Measurements from ENCODE around the gene TELO2. TPM values are rescaled to one million over a fixed set of nuclear protein-coding genes. Genes with fewer than 3 reads are reported as not detected.

TELO2 gene
- total RNA-seq, 1 donor from 2014 or later: 17.7 TPM

DNA sequence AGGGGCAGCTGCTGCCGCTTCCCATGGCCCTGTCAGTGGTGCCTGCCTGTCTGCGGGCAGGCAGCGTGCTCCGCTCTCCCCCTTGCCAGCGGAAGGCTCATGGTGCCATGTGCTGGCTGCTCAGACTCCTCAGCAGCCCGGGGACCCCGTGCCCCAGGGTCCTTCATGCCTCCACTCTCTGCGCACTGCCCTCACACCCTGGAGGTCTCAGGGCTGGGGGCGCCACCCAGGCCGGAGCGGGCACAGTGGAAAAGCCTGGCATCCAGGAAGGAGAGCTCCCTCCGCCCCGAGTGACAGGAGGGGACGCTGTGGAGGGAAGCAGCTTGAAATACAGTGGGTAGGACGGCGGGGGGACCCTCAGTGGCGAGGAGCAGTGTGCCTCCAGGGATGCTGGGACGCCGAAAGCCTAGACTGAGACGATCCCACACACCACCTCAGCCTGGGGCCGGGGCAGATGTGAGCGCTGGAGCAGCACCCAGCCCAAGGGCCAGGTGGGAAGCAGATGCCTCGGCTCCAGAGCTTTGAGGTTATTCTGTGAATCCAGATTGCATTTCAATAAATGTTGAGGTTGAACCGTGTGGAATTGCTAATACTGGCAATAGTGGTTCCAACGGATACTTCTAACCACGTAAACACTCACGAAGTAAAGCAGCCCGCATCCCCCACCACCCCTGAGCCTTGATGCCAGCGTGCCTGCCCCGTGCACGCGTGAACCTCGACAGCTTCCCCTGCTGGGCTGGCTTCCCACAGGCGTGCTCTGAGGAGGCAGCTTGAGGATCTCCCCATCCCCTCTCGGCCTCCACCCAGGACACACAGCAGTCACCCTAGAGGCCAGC, 46.8 kb downstream of the TELO2 start:
- intact Hi-C loops (cut with DNase I): loop anchor here (5.0 to 10.0 kb wide), 2 partner anchors 72 to 495 kb away; partner anchors contain the start of genes CRAMP1 and IFT140
- DNase-seq (ENCODE audit: low spot score): no peak

DNA sequence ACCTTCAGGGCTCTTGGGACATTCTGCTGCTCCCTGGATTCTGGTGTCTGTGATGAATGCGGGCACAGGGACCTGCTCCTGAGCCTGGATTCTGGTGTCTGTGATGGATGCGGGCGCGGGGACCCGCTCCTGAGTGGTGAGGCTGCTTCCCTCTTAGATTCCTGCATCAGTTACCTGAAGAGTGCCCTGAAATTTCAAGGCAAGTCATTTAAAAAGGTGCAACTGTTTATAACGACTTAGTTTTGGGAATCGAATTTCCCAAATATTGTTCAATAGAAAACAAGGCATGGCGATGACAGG, 47.3 kb downstream of the TELO2 start:
- DNase-seq (ENCODE audit: low spot score): no peak
- intact Hi-C loops (cut with DNase I): loop anchor here (10.0 kb wide), 1 partner anchor 494 kb away; no protein-coding TSS in a partner anchor

- intact Hi-C loops (cut with DNase I): loop anchor here (10.0 kb wide), 1 partner anchor 493 kb away; no protein-coding TSS in a partner anchor
- no peak for DNase-seq (ENCODE audit: low spot score)
Measured at GRCh38 chr16:1541293-1542165, 48.4 kb downstream of the TELO2 start.

- no peak for DNase-seq (ENCODE audit: low spot score)
- intact Hi-C loops (cut with DNase I): loop anchor here (10.0 kb wide), 1 partner anchor 493 kb away; no protein-coding TSS in a partner anchor
Measured at GRCh38 chr16:1542166-1542500, 49.0 kb downstream of the TELO2 start.

DNA sequence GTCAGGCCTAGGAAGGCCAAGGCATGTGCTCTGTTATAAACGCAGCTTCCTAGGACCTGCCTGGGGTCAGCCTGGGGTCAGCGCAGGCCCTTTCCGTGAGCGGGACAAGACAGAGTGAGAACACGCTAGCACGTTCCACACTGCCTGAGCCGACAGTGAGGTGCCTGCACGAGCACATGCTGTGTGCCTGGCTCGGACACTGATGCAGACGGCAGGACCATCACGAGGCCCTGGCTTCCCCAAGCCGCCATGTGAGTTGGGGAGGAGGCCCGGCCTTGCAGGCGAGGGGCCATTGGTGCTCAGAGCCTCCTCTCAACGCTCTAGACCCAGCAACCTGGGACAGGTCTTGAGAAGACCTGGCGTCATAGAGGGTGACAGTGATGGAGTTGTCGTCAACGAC, 49.4 kb downstream of the TELO2 start:
- no peak for DNase-seq (ENCODE audit: low spot score)
- intact Hi-C loops (cut with DNase I): loop anchor here (10.0 kb wide), 1 partner anchor 492 kb away; no protein-coding TSS in a partner anchor

DNA sequence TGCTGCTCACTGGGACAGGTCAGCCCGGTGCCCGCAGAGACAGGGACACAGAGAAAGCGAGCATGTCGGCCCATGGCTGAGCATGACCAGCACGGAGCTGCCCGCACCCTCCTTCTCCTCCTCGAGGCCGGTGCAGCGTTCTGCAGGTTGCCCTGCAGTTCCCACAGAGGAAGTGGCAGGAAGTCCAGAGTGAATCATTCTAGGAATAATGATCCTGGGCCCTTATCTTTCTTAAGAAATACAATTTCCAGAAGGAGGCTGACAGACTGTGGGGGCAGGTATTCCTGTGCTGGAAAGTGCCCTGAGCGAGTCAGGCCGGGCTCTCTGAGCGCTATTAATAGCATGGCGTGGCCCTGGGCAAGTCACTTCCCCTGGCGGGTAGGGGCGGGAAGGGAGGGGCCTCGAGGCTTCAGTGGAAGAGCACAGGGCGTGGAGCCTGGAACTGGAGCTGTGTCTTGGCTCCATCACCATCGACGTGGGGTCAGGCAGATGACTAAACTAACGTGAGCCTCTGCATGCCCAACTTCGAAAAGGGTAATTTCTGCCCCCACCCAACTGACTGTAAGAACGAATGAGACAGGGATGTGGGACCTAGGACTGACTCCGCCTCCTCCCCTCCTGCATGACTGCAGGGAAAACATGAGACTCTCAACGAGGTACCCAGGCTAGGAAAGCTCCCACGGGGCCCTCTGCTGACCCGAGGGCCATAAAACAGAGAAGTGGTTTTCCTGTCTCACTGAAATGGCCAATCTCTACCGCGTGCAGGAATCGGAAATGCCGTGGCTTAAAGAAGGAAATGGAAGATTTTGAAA, 50.1 kb downstream of the TELO2 start:
- DNase-seq (ENCODE audit: low spot score): peak; percentile 91
- intact Hi-C loops (cut with DNase I): loop anchor here (10.0 kb wide), 1 partner anchor 492 kb away; no protein-coding TSS in a partner anchor

GRCh38 chr16:1545044-1546040, 52.2 kb downstream of the TELO2 start:
- peak; percentile 89 for DNase-seq (ENCODE audit: low spot score)
- intact Hi-C loops (cut with DNase I): loop anchor here (10.0 kb wide), 1 partner anchor 489 kb away; no protein-coding TSS in a partner anchor

GRCh38 chr16:1546430-1546829, 53.3 kb downstream of the TELO2 start:
- intact Hi-C loops (cut with DNase I): loop anchor here (10.0 kb wide), 1 partner anchor 488 kb away; no protein-coding TSS in a partner anchor

GRCh38 chr16:1548233-1548632, 55.1 kb downstream of the TELO2 start:
- intact Hi-C loops (cut with DNase I): loop anchor here (2.0 to 10.0 kb wide), 2 partner anchors 15 to 487 kb away; partner anchors contain the start of gene TMEM204
- no peak for DNase-seq (ENCODE audit: low spot score)

More at GRCh38 chr16:1546430-1546829, 53.3 kb downstream of the TELO2 start:
- DNase-seq (ENCODE audit: low spot score): no peak

- intact Hi-C loops (cut with DNase I): loop anchor here (2.0 to 10.0 kb wide), 2 partner anchors 16 to 486 kb away; partner anchors contain the start of gene TMEM204
- DNase-seq (ENCODE audit: low spot score): no peak
Measured at GRCh38 chr16:1548727-1549126, 55.6 kb downstream of the TELO2 start.

DNA sequence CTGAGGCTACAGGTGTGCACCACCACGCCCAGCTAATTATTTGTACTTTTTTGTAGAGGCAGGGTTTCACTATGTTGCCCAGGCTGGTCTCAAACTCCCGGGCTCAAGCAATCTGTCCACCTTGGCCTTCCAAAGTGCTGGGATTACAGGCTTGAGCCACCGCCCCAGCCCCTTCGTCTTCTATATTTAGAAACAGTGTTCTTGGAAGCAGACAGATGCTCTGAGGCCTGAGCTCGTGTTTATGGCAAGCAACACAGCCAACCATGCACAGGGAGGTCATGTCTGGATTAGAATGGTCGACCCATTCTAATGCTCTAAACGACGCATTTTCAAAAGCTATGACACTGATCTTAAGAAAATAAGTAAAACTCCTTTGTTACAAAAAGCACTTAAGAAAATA, 56.9 kb downstream of the TELO2 start:
- intact Hi-C loops (cut with DNase I): loop anchor here (5.0 kb wide), 1 partner anchor 43 kb away; no protein-coding TSS in a partner anchor
- no peak for DNase-seq (ENCODE audit: low spot score)

DNA sequence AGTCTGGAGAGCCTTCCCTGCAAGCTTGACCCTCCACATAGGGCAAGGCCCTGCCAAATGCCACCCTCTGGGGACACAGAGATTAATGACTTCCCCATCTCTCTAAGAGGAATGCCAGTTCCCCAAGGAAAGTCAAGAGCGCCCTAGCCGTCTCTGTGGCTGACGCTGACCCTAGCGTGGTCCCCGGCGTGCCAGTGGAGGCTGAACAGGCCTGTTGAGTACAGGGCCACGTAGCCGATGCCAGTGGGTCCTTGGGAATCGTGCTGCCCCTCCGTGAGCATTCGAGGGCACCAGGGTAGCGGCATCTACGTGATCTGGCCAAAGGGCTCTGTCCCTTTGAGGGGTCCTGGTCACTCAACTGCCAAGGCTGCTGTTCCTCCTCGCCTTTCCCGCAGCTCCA, 57.5 kb downstream of the TELO2 start:
- intact Hi-C loops (cut with DNase I): loop anchor here (5.0 kb wide), 1 partner anchor 43 kb away; no protein-coding TSS in a partner anchor
- no peak for DNase-seq (ENCODE audit: low spot score)

- intact Hi-C loops (cut with DNase I): loop anchor here (5.0 kb wide), 1 partner anchor 44 kb away; no protein-coding TSS in a partner anchor
Measured at GRCh38 chr16:1551166-1551565, 58.0 kb downstream of the TELO2 start.

DNA sequence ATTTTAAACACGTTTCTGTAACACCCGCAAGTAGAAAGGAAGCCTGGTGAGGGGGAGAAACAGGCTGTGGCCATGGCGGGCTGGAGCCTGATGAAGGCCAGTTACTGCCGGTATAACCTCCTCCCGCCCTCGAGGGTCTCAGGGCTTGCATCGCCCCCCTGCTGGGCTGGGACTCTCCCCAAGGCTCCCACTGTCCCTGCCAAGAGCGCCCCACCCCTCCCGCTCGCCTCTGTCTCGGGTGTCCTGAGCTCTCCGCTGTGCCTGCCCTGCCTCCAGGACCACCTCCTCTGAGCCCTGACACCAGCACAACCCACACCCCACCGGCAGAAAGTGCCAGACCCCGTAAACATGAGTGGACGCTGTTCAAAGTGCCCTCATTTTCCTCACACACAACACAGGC, 59.0 kb downstream of the TELO2 start:
- no peak for DNase-seq (ENCODE audit: low spot score)
- intact Hi-C loops (cut with DNase I): loop anchor here (5.0 kb wide), 1 partner anchor 45 kb away; no protein-coding TSS in a partner anchor

More at GRCh38 chr16:1551166-1551565, 58.0 kb downstream of the TELO2 start:
- DNase-seq (ENCODE audit: low spot score): no peak

- DNase-seq (ENCODE audit: low spot score): no peak
- intact Hi-C loops (cut with DNase I): loop anchor here (5.0 kb wide), 1 partner anchor 47 kb away; no protein-coding TSS in a partner anchor
Measured at GRCh38 chr16:1553946-1554825, 61.0 kb downstream of the TELO2 start.

DNA sequence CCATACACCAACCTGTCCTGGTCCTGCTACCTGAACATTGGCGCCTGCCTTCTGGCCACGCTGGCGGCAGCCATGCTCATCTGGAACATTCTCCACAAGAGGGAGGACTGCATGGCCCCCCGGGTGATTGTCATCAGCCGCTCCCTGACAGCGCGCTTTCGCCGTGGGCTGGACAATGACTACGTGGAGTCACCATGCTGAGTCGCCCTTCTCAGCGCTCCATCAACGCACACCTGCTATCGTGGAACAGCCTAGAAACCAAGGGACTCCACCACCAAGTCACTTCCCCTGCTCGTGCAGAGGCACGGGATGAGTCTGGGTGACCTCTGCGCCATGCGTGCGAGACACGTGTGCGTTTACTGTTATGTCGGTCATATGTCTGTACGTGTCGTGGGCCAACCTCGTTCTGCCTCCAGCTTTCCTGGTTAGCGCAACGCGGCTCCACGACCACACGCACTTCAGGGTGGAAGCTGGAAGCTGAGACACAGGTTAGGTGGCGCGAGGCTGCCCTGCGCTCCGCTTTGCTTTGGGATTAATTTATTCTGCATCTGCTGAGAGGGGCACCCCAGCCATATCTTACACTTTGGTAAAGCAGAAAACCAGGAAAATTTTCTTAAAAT, 61.8 kb downstream of the TELO2 start:
- DNase-seq (ENCODE audit: low spot score): no peak
- intact Hi-C loops (cut with DNase I): loop anchor here (5.0 kb wide), 1 partner anchor 48 kb away; no protein-coding TSS in a partner anchor
